Ishikawa (cell line): ENCODE results near the gene FGFBP2.

Source experiments
- CEBPB ChIP-seq: IDR thresholded peaks from 2 replicates; pipeline ENCODE4 v1.6.1; 2012
- CREB1 ChIP-seq: IDR thresholded peaks from 2 replicates; pipeline ENCODE4 v1.6.1; 2012; ENCODE audit warnings: low read depth
- EGR1 ChIP-seq: IDR thresholded peaks from 2 replicates; pipeline ENCODE4 v1.6.1; 2012
- EP300 ChIP-seq: IDR thresholded peaks from 2 replicates; pipeline ENCODE4 v1.6.1; 2012; ENCODE audit warnings: borderline replicate concordance
- FOXM1 ChIP-seq: IDR thresholded peaks from 2 replicates; pipeline ENCODE4 v1.6.1; 2012; ENCODE audit warnings: low read depth, borderline replicate concordance
- MAX ChIP-seq: IDR thresholded peaks from 2 replicates; pipeline ENCODE4 v1.6.1; 2012
- NFIC ChIP-seq: IDR thresholded peaks from 2 replicates; pipeline ENCODE4 v1.6.1; 2012
- RAD21 ChIP-seq: IDR thresholded peaks from 2 replicates; pipeline ENCODE4 v1.6.1; 2012; ENCODE audit warnings: low read depth
- REST ChIP-seq: IDR thresholded peaks from 2 replicates; pipeline ENCODE4 v1.6.1; 2012; ENCODE audit warnings: low read depth, mild to moderate bottlenecking
- TAF1 ChIP-seq: IDR thresholded peaks from 2 replicates; pipeline ENCODE4 v1.6.1; 2012; ENCODE audit warnings: low read depth, mild to moderate bottlenecking
- TCF12 ChIP-seq: IDR thresholded peaks from 2 replicates; pipeline ENCODE4 v1.6.1; 2012; ENCODE audit warnings: low read depth
- TEAD4 ChIP-seq: IDR thresholded peaks from 2 replicates; pipeline ENCODE4 v1.6.1; 2012
- USF1 ChIP-seq: IDR thresholded peaks from 2 replicates; pipeline ENCODE4 v1.6.1; 2012
- YY1 ChIP-seq: IDR thresholded peaks from 2 replicates; pipeline ENCODE4 v1.6.1; 2012; ENCODE audit warnings: low read depth
- ZBTB7A ChIP-seq: IDR thresholded peaks from 2 replicates; pipeline ENCODE4 v1.6.1; 2012; ENCODE audit warnings: low read depth

FGFBP2 gene

GRCh38 chr4:15945516-15945915 lies 17.5 kb downstream of the FGFBP2 start:
- TF ChIP-seq CEBPB (no peak), USF1 (no peak), RAD21 (no peak), TCF12 (no peak), TEAD4 (no peak), CREB1 (no peak), EGR1 (no peak), FOXM1 (no peak), NFIC (no peak), MAX (no peak), REST (no peak), EP300 (no peak), TAF1 (no peak), YY1 (no peak), ZBTB7A (no peak)

GRCh38 chr4:15944895-15945294 lies 18.1 kb downstream of the FGFBP2 start:
- TF ChIP-seq USF1 = no peak
- TF ChIP-seq FOXM1 = no peak
- TF ChIP-seq CEBPB = no peak
- TF ChIP-seq TEAD4 = no peak
- TF ChIP-seq TCF12 = no peak
- TF ChIP-seq YY1 = no peak
- no peak for TF ChIP-seq ZBTB7A
- TF ChIP-seq EP300 = no peak
- TF ChIP-seq RAD21 = no peak
- TF ChIP-seq CREB1 = no peak
- TF ChIP-seq MAX = no peak
- TF ChIP-seq NFIC = no peak
- TF ChIP-seq REST = no peak
- no peak for TF ChIP-seq TAF1
- no peak for TF ChIP-seq EGR1

- TF ChIP-seq TEAD4 = no peak
- no peak for TF ChIP-seq ZBTB7A
- no peak for TF ChIP-seq REST
- TF ChIP-seq CEBPB = no peak
- no peak for TF ChIP-seq TCF12
- no peak for TF ChIP-seq TAF1
- TF ChIP-seq EGR1 = no peak
- no peak for TF ChIP-seq CREB1
Measured at GRCh38 chr4:15942283-15942682, 20.7 kb downstream of the FGFBP2 start.

- TF ChIP-seq CEBPB (no peak), TCF12 (no peak), USF1 (no peak), RAD21 (no peak), MAX (no peak), FOXM1 (no peak), TEAD4 (no peak), CREB1 (no peak), REST (no peak), YY1 (no peak), EP300 (no peak), TAF1 (no peak), ZBTB7A (no peak), EGR1 (no peak), NFIC (no peak)
Measured at GRCh38 chr4:15938640-15939039, 24.3 kb downstream of the FGFBP2 start, which contains the start of gene FGFBP1. TSS of gene FGFBP1 (minus strand) at chr4:15938740. CDS start at chr4:15936632, 2,108 bp downstream.
